K562 (cell line): Measurements from ENCODE around the gene ARHGAP9. TPM values are rescaled to one million over a fixed set of nuclear protein-coding genes. Genes with fewer than 3 reads are reported as not detected.

Experiments used
- BACH1 ChIP-seq: fragments of 200-800 bp; sonication (Bioruptor generic); IDR thresholded peaks from 2 replicates; pipeline ENCODE4 v1.6.1; 2016; ENCODE audit warnings: missing genetic modification characterization, missing compliant biosample characterization
- E4F1 ChIP-seq: fragments of 250-450 bp; sonication (Bioruptor Pico); IDR thresholded peaks from 2 replicates; pipeline ENCODE4 v1.5.0; 2021; ENCODE audit warnings: mild to moderate bottlenecking, borderline replicate concordance
- FOS ChIP-seq: IDR thresholded peaks from 3 replicates; pipeline ENCODE4 v1.6.1; 2011; ENCODE audit not compliant: insufficient read length; ENCODE audit errors: extremely low read depth
- HMBOX1 ChIP-seq: sonication (generic); IDR thresholded peaks from 2 replicates; pipeline ENCODE4 v1.6.1; 2016
- KAT8 ChIP-seq: fragments of 450-650 bp; IDR thresholded peaks from 2 replicates; pipeline ENCODE4 v1.6.1; 2016; ENCODE audit warnings: low read depth, mild to moderate bottlenecking
- MTA1 ChIP-seq: fragments of 450-650 bp; IDR thresholded peaks from 2 replicates; pipeline ENCODE4 v1.6.1; 2017; ENCODE audit warnings: borderline replicate concordance
- TBL1XR1 ChIP-seq, 2 experiments: IDR thresholded peaks; 2 replicates each; pipeline ENCODE4 v1.6.1; 2012; ENCODE audit warnings: improper control_type of control experiment in 2 of 2, low read length in 2 of 2, mild to moderate bottlenecking in 1 of 2
- ZFX ChIP-seq: sonication (generic); formaldehyde crosslinking; IDR thresholded peaks from 2 replicates; pipeline ENCODE4 v1.8.0; 2022; ENCODE audit warnings: mild to moderate bottlenecking, missing genetic modification reagents, moderate library complexity
- ZNF280B ChIP-seq: fragments of 250-450 bp; sonication (Bioruptor Pico); IDR thresholded peaks from 2 replicates; pipeline ENCODE4 v1.5.1; 2021; ENCODE audit warnings: mild to moderate bottlenecking
- ZNF655 ChIP-seq: fragments of 250-450 bp; sonication (Bioruptor Pico); IDR thresholded peaks from 2 replicates; pipeline ENCODE4 v1.5.0; 2021
- polyA plus RNA-seq, 8 experiments: library from polyadenylated mRNA; depleted of rRNA in 4 of 8; stranded (reverse) in 5 of 8; unstranded in 3 of 8; fragments of >200 nt; fragmentation: Nextera tagmentation in 2 of 8; fragmentation: Illumina TruSeq in 1 of 8; extraction: Ambion mirVana in 2 of 8; extraction: Trizol in 1 of 8; gene quantifications; 2 replicates each; pipeline versions ENCODE4 v1.2.1 to v1.2.3, GENCODE V29; 2011 to 2014; ENCODE audit warnings: inconsistent platforms in 1 of 8, missing spikeins in 1 of 8
- total RNA-seq, 7 experiments: library from RNA; depleted of rRNA in 6 of 7; stranded (reverse); fragments of >200 nt in 6 of 7; fragmentation: Illumina TruSeq in 2 of 7; extraction: Trizol in 2 of 7; gene quantifications; 2 replicates each; pipeline versions ENCODE4 v1.2.1 to v1.2.3, GENCODE V29; 2011 to 2021; ENCODE audit warnings: low replicate concordance in 1 of 7

ARHGAP9 gene
- total and polyA plus RNA-seq, 9 of the 15 experiments (the other 6 are each of a cell fraction or from before 2014, with no cell fraction given): 1.5 to 10.2 (median 5.1) TPM

- TF ChIP-seq E4F1: peak; percentile 52; the same call in 1 of the 2 replicates
- peak; percentile 22; the same call in 1 of the 2 replicates for TF ChIP-seq ZFX (CRISPR knock-in tag)
- TF ChIP-seq MTA1: no peak
- no peak for TF ChIP-seq KAT8
- 0 out of 4 replicates have a peak, but pooled peaks of 1 of the 2 experiments have one; percentile 33 for TF ChIP-seq TBL1XR1 (IDR thresholded peaks at IDR 0.05; ENCODE audit: low read length in 2 of 2)
- no peak for TF ChIP-seq HMBOX1
- TF ChIP-seq BACH1 (tag): no peak
- TF ChIP-seq ZNF280B (CRISPR knock-in tag): peak; percentile 16; the same call in 1 of the 2 replicates
- peak; percentile 79; the same call in 1 of the 2 replicates for TF ChIP-seq ZNF655 (CRISPR knock-in tag)
- no peak for TF ChIP-seq FOS
- TF ChIP-seq, all 486 proteins: peak for 19
Measured at GRCh38 chr12:57515408-57515933, 35.8 kb upstream of the ARHGAP9 start (continued).
